Left renal pelvis (tissue), 4 donors: ENCODE data around the gene ELOVL7. TPM values are rescaled to one million over a fixed set of nuclear protein-coding genes. Genes with fewer than 3 reads are reported as not detected.
"Not testable (repeated sequence)": the region's sequence is repeated elsewhere in the genome, so short reads cannot be mapped to it uniquely, and the experiment has no call there.

ENCODE experiments used
- DNase-seq, 4 donors: peaks; one replicate each; pipeline ENCODE4 v3.0.0-alpha.2; 2013; ENCODE audit warnings: low read depth in 4 of 4, low spot score in 3 of 4
- polyA plus RNA-seq, 4 donors: library from polyadenylated mRNA; unstranded; fragments of 120-200 nt; gene quantifications; one replicate each; pipeline ENCODE4 v1.2.1, GENCODE V29; 2013; ENCODE audit not compliant: insufficient read length in 4 of 4

ELOVL7 gene
- polyA plus RNA-seq, 4 donors: 0.76 to 18.2 (median 17.2) TPM

- no peak for DNase-seq
Measured at GRCh38 chr5:60718166-60718892, 125.7 kb downstream of the ELOVL7 start.

- DNase-seq: not testable (repeated sequence)
Measured at GRCh38 chr5:60715201-60715928, 128.7 kb downstream of the ELOVL7 start.

- no peak for DNase-seq
Measured at GRCh38 chr5:60712950-60713349, 131.1 kb downstream of the ELOVL7 start.

GRCh38 chr5:60711892-60712291 is 132.2 kb downstream of the ELOVL7 start:
- DNase-seq: not testable (repeated sequence)

GRCh38 chr5:60710362-60710761 is 133.7 kb downstream of the ELOVL7 start:
- no peak for DNase-seq

GRCh38 chr5:60705144-60705543 is 138.9 kb downstream of the ELOVL7 start:
- DNase-seq: no peak

GRCh38 chr5:60703944-60704343 is 140.1 kb downstream of the ELOVL7 start:
- no peak for DNase-seq

Other genes starting within 250 kb of the ELOVL7 start
- 10 to 100 TPM in 3 of 4 donors, 1 to 10 TPM in 1; 9.3 to 29.6 (median 28.4) TPM for gene DEPDC1B, start 144.1 kb downstream of the ELOVL7 start, polyA plus RNA-seq
- 10 to 100 TPM; 19.3 to 25.0 (median 23.5) TPM for gene ERCC8, start 100.8 kb upstream of the ELOVL7 start, polyA plus RNA-seq
- gene NDUFAF2, start 100.9 kb upstream of the ELOVL7 start, polyA plus RNA-seq: 10 to 100 TPM; 25.3 to 33.7 (median 28.2) TPM